Tibial nerve (tissue), 3 donors: Measurements from ENCODE around the gene AIFM1.

Experiments
- CTCF ChIP-seq, 5 experiments: fragments of 200-600 bp in 3 of 5; fragments of 450-650 bp in 2 of 5; sonication (generic) in 3 of 5; IDR thresholded peaks; one replicate each; pipeline ENCODE4 v1.5.1; 2016 to 2019; ENCODE audit warnings: antibody characterized with exemption in 5 of 5, mild to moderate bottlenecking in 3 of 5, moderate library complexity in 2 of 5
- POLR2A ChIP-seq, 2 donors: fragments of 450-650 bp; IDR thresholded peaks; one replicate each; pipeline ENCODE4 v1.6.1; 2017; ENCODE audit warnings: antibody characterized with exemption in 2 of 2, mild to moderate bottlenecking in 2 of 2, moderate library complexity in 2 of 2

GRCh38 chrX:130125091-130125874, 40.4 kb downstream of the AIFM1 start:
- TF ChIP-seq CTCF (IDR thresholded peaks at IDR 0.05) (no peak), POLR2A (IDR thresholded peaks at IDR 0.05) (no peak)
